K562 (cell line): ENCODE data around the gene TMIGD2. TPM values are rescaled to one million over a fixed set of nuclear protein-coding genes. Genes with fewer than 3 reads are reported as not detected.
A peak's percentile ranks its signal among the peaks of the same experiment; 100 is the strongest.

Source experiments
- ASH1L ChIP-seq: fragments of 450-650 bp; IDR thresholded peaks from 2 replicates; pipeline ENCODE4 v1.6.1; 2018; ENCODE audit warnings: borderline replicate concordance, mild to moderate bottlenecking, low read depth; ENCODE audit not compliant: partially characterized antibody
- BCLAF1 ChIP-seq, 2 experiments: fragments of 450-650 bp in 1 of 2; IDR thresholded peaks; 2 replicates each; pipeline ENCODE4 v1.6.1; 2011 to 2017; ENCODE audit warnings: low read depth in 2 of 2, antibody characterized with exemption in 1 of 2, borderline replicate concordance in 1 of 2, low read length in 1 of 2, mild to moderate bottlenecking in 1 of 2, mixed read lengths in 1 of 2; ENCODE audit not compliant: control insufficient read depth in 1 of 2
- CUX1 ChIP-seq: fragments of 200-800 bp; sonication (Bioruptor generic); IDR thresholded peaks from 2 replicates; pipeline ENCODE4 v1.6.1; 2016; ENCODE audit warnings: missing genetic modification characterization, missing compliant biosample characterization
- HDAC3 ChIP-seq: fragments of 450-650 bp; IDR thresholded peaks from 2 replicates; pipeline ENCODE4 v1.6.1; 2018; ENCODE audit warnings: borderline replicate concordance, mild to moderate bottlenecking, moderate library complexity; ENCODE audit not compliant: partially characterized antibody
- MTA3 ChIP-seq: fragments of 450-650 bp; formaldehyde crosslinking; IDR thresholded peaks from 2 replicates; pipeline ENCODE4 v1.6.1; 2017; ENCODE audit warnings: mild to moderate bottlenecking, borderline replicate concordance
- PRDM10 ChIP-seq: fragments of 450-650 bp; IDR thresholded peaks from 2 replicates; pipeline ENCODE4 v1.6.1; 2018; ENCODE audit not compliant: partially characterized antibody
- YBX1 ChIP-seq: fragments of 450-650 bp; IDR thresholded peaks from 2 replicates; pipeline ENCODE4 v1.7.1; 2016; ENCODE audit warnings: mild to moderate bottlenecking
- ZBTB17 ChIP-seq: fragments of 450-650 bp; formaldehyde crosslinking; IDR thresholded peaks from 2 replicates; pipeline ENCODE4 v1.4.0; 2020; ENCODE audit warnings: mild to moderate bottlenecking
- ZBTB26 ChIP-seq: fragments of 450-650 bp; formaldehyde crosslinking; IDR thresholded peaks from 2 replicates; pipeline ENCODE4 v1.4.0; 2022; ENCODE audit warnings: missing genetic modification characterization
- polyA plus RNA-seq, 8 experiments: library from polyadenylated mRNA; depleted of rRNA in 4 of 8; stranded (reverse) in 5 of 8; unstranded in 3 of 8; fragments of >200 nt; fragmentation: Nextera tagmentation in 2 of 8; fragmentation: Illumina TruSeq in 1 of 8; extraction: Ambion mirVana in 2 of 8; extraction: Trizol in 1 of 8; gene quantifications; 2 replicates each; pipeline versions ENCODE4 v1.2.1 to v1.2.3, GENCODE V29; 2011 to 2014; ENCODE audit warnings: inconsistent platforms in 1 of 8, missing spikeins in 1 of 8
- total RNA-seq, 7 experiments: library from RNA; depleted of rRNA in 6 of 7; stranded (reverse); fragments of >200 nt in 6 of 7; fragmentation: Illumina TruSeq in 2 of 7; extraction: Trizol in 2 of 7; gene quantifications; 2 replicates each; pipeline versions ENCODE4 v1.2.1 to v1.2.3, GENCODE V29; 2011 to 2021; ENCODE audit warnings: low replicate concordance in 1 of 7

Gene TMIGD2
- total and polyA plus RNA-seq, 9 of the 15 experiments (the other 6 are each of a cell fraction or from before 2014, with no cell fraction given) = not detected

- no peak for TF ChIP-seq BCLAF1 (IDR thresholded peaks at IDR 0.05; ENCODE audit: borderline replicate concordance in 1 of 2, control insufficient read depth in 1 of 2, low read depth in 2 of 2, low read length in 1 of 2)
- peak; percentile 76; the same call in 1 of the 2 replicates for TF ChIP-seq ZBTB26 (CRISPR knock-in tag)
- TF ChIP-seq ASH1L = no peak
- no peak for TF ChIP-seq ZBTB17 (CRISPR knock-in tag)
- TF ChIP-seq PRDM10 = peak; percentile 73
- TF ChIP-seq YBX1 = no peak
- TF ChIP-seq MTA3 = 0 out of 2 replicates have a peak, but pooled peaks have one; percentile 18
- TF ChIP-seq CUX1 (CRISPR knock-in tag) = no peak
- no peak for TF ChIP-seq HDAC3
These were observed 34.9 kb downstream of the TMIGD2 start (continued) for GRCh38 chr19:4267101-4267900.
